GM12892 (cell line): Measurements from ENCODE around the gene GPR31.

Experiments used
- POLR2A ChIP-seq: IDR thresholded peaks from 2 replicates; pipeline ENCODE4 v1.6.1; 2011; ENCODE audit warnings: low read depth, low read length, control low read depth
- POLR2AphosphoS5 ChIP-seq: IDR thresholded peaks from 2 replicates; pipeline ENCODE4 v1.6.1; 2011; ENCODE audit warnings: low read depth, low read length, control low read depth
- TAF1 ChIP-seq: IDR thresholded peaks from 2 replicates; pipeline ENCODE4 v1.6.1; 2011; ENCODE audit warnings: low read depth, mild to moderate bottlenecking, control low read depth, low read length, borderline replicate concordance

DNA sequence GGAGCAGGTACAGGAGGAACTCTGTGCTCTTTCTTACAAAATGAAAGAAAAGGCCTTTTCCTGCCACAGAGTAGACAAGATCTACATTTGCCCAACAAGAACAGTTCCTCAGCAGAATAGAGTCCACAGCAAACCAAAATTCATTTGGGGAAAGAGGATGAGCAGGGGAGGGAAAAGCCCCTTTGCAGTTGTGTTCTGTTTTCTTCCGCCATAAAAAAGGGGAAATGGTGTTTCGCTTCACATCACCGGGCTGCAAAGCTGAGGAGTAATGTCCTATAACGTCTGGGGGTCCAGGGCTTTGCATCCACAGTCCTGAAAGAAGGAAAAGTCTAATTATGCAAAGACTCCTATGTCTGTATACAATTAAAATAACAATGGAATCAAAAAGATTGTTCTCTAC lies at the start of gene GPR31:
- no peak for TF ChIP-seq POLR2A
- no peak for TF ChIP-seq POLR2AphosphoS5
- TF ChIP-seq TAF1 = no peak
